Fibroblast of pulmonary artery (primary cell): ENCODE measurements around the gene POLD4.
A peak's percentile ranks its signal among the peaks of the same experiment; 100 is the strongest.

Experiments
- DNase-seq: peaks from one replicate; pipeline ENCODE4 v3.0.0-alpha.2; 2010; ENCODE audit warnings: low read depth
- H3K4me3 ChIP-seq: replicated peaks from 2 replicates; pipeline ENCODE4 v1.5.1; 2011; ENCODE audit warnings: low read depth, mild to moderate bottlenecking, control low read depth, low read length, moderate library complexity
- CTCF ChIP-seq: IDR thresholded peaks from 2 replicates; pipeline ENCODE4 v1.5.1; 2011; ENCODE audit warnings: mild to moderate bottlenecking, control low read depth, low read length, inconsistent platforms; ENCODE audit errors: missing control alignments

POLD4 gene

GRCh38 chr11:67317888-67318555 is 35.3 kb downstream of the POLD4 start:
- peak overlapping the region; percentile 88 for H3K4me3 ChIP-seq
- no peak for DNase-seq
- TF ChIP-seq CTCF = no peak

- H3K4me3 ChIP-seq = peak overlapping the region; percentile 88
- peak; percentile 80 for TF ChIP-seq CTCF
- peak; percentile 95 for DNase-seq
These were observed 36.0 kb downstream of the POLD4 start for GRCh38 chr11:67317205-67317887.

- peak overlapping the region; percentile 88 for H3K4me3 ChIP-seq
- no peak for DNase-seq
- TF ChIP-seq CTCF = no peak
These were observed 36.5 kb downstream of the POLD4 start for GRCh38 chr11:67316882-67317204.

GRCh38 chr11:67315325-67315909 is 37.9 kb downstream of the POLD4 start:
- H3K4me3 ChIP-seq = no peak overlapping the region
- TF ChIP-seq CTCF = no peak
- no peak for DNase-seq

- no peak for TF ChIP-seq CTCF
These were observed 39.1 kb downstream of the POLD4 start for GRCh38 chr11:67314218-67314617.

GRCh38 chr11:67313125-67313890 is 40.0 kb downstream of the POLD4 start:
- TF ChIP-seq CTCF = no peak
- DNase-seq = no peak
- H3K4me3 ChIP-seq = no peak overlapping the region

More at GRCh38 chr11:67314218-67314617, 39.1 kb downstream of the POLD4 start:
- no peak overlapping the region for H3K4me3 ChIP-seq
- DNase-seq = no peak
